WTC11 (cell line): ENCODE data around the gene CACNA1C.

ENCODE experiments used
- ARID4B ChIP-seq: sonication (generic); formaldehyde crosslinking; IDR thresholded peaks from 2 replicates; pipeline ENCODE4 v1.8.0; 2023; ENCODE audit warnings: missing genetic modification reagents, mild to moderate bottlenecking, borderline replicate concordance
- CBFB ChIP-seq: sonication (generic); formaldehyde crosslinking; IDR thresholded peaks from 2 replicates; pipeline ENCODE4 v1.8.1; 2022; ENCODE audit warnings: mild to moderate bottlenecking, low read depth, missing genetic modification reagents
- CTCF ChIP-seq: fragments of 200-600 bp; IDR thresholded peaks from 2 replicates; pipeline ENCODE4 v1.8.0; 2022; ENCODE audit warnings: antibody characterized with exemption
- ELF4 ChIP-seq: sonication (generic); formaldehyde crosslinking; IDR thresholded peaks from 2 replicates; pipeline ENCODE4 v1.8.1; 2022; ENCODE audit warnings: low read depth, mild to moderate bottlenecking, moderate library complexity, missing genetic modification reagents
- FOXK1 ChIP-seq: sonication (generic); formaldehyde crosslinking; IDR thresholded peaks from 2 replicates; pipeline ENCODE4 v1.8.0; 2022; ENCODE audit warnings: mild to moderate bottlenecking, moderate library complexity, missing genetic modification reagents
- MAX ChIP-seq: sonication (generic); formaldehyde crosslinking; IDR thresholded peaks from 2 replicates; pipeline ENCODE4 v1.8.0; 2022; ENCODE audit warnings: mild to moderate bottlenecking, missing genetic modification reagents
- SP1 ChIP-seq: sonication (generic); formaldehyde crosslinking; conservative IDR thresholded peaks from 2 replicates; pipeline ENCODE4 v1.8.1; 2022; ENCODE audit warnings: missing genetic modification reagents
- TEAD4 ChIP-seq: sonication (generic); formaldehyde crosslinking; IDR thresholded peaks from 2 replicates; pipeline ENCODE4 v1.8.0; 2022; ENCODE audit warnings: mild to moderate bottlenecking, missing genetic modification reagents
- ZMAT4 ChIP-seq: fragments of 250-450 bp; sonication (Bioruptor Pico); IDR thresholded peaks from 2 replicates; pipeline ENCODE4 v1.9.0; 2021; ENCODE audit warnings: mild to moderate bottlenecking
- ZNF317 ChIP-seq: sonication (generic); formaldehyde crosslinking; IDR thresholded peaks from 2 replicates; pipeline ENCODE4 v1.8.1; 2023; ENCODE audit warnings: low read depth, mild to moderate bottlenecking, moderate library complexity, missing genetic modification reagents, borderline replicate concordance
- TF ChIP-seq, protein P1 (sequence below): sonication (generic); formaldehyde crosslinking; IDR thresholded peaks from 2 replicates; pipeline ENCODE4 v1.8.1; 2023; ENCODE audit warnings: mild to moderate bottlenecking, missing genetic modification reagents
- TF ChIP-seq, protein P2 (sequence below): sonication (generic); formaldehyde crosslinking; IDR thresholded peaks from 2 replicates; pipeline ENCODE4 v1.8.1; 2022; ENCODE audit warnings: mild to moderate bottlenecking, missing genetic modification reagents, moderate library complexity, borderline replicate concordance

DNA sequence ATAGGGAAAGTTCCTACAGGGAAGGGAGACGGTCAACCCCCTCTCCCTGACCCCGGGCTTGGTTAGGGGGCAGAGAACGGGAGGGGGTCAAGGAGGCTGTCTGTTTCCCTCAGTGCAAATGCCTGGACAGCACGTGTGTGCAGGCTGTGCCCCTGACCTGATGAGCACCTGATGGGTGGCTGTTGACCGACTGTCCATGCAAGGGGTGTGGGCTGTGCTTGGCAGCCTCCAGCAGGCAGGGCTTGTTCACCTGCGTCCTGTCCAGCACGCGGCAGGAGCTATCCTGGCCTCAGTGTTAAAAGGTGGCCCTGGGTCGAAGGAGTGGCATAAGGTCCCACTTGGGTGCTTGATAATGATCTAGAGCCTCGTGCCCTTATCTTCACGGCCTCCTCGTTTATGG lies 221.0 kb downstream of the CACNA1C start:
- no peak for TF ChIP-seq SP1
- TF ChIP-seq ZNF317 (CRISPR knock-in tag): no peak
- TF ChIP-seq, protein P1, sequence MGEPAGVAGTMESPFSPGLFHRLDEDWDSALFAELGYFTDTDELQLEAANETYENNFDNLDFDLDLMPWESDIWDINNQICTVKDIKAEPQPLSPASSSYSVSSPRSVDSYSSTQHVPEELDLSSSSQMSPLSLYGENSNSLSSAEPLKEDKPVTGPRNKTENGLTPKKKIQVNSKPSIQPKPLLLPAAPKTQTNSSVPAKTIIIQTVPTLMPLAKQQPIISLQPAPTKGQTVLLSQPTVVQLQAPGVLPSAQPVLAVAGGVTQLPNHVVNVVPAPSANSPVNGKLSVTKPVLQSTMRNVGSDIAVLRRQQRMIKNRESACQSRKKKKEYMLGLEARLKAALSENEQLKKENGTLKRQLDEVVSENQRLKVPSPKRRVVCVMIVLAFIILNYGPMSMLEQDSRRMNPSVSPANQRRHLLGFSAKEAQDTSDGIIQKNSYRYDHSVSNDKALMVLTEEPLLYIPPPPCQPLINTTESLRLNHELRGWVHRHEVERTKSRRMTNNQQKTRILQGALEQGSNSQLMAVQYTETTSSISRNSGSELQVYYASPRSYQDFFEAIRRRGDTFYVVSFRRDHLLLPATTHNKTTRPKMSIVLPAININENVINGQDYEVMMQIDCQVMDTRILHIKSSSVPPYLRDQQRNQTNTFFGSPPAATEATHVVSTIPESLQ: no peak
- TF ChIP-seq CTCF: no peak
- TF ChIP-seq TEAD4 (CRISPR knock-in tag): no peak
- TF ChIP-seq, protein P2, sequence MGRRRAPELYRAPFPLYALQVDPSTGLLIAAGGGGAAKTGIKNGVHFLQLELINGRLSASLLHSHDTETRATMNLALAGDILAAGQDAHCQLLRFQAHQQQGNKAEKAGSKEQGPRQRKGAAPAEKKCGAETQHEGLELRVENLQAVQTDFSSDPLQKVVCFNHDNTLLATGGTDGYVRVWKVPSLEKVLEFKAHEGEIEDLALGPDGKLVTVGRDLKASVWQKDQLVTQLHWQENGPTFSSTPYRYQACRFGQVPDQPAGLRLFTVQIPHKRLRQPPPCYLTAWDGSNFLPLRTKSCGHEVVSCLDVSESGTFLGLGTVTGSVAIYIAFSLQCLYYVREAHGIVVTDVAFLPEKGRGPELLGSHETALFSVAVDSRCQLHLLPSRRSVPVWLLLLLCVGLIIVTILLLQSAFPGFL: no peak
- TF ChIP-seq CBFB (CRISPR knock-in tag): no peak
- no peak for TF ChIP-seq MAX (CRISPR knock-in tag)
- TF ChIP-seq ARID4B (CRISPR knock-in tag): no peak
- no peak for TF ChIP-seq ELF4 (CRISPR knock-in tag)
- no peak for TF ChIP-seq FOXK1
- TF ChIP-seq ZMAT4 (CRISPR knock-in tag): no peak
